OCI-LY3 (cell line): ENCODE data around the gene DPP6.

Source experiments
- H2AFZ ChIP-seq: fragments of 200-600, 300-600 bp; shearing (Covaris generic); 2 replicates; pipeline ENCODE4 v1.6.0; 2014; ENCODE audit warnings: antibody characterized with exemption, low read depth, low read length
- H3K27ac ChIP-seq: fragments of 200-600, 300-600 bp; sonication (generic); 2 replicates; pipeline ENCODE4 v1.5.1; 2014; ENCODE audit warnings: mild to moderate bottlenecking, low read length, moderate library complexity, mixed read lengths
- H3K27me3 ChIP-seq: fragments of 200-600, 300-600 bp; sonication (generic); 2 replicates; pipeline ENCODE4 v1.6.1; 2014; ENCODE audit warnings: low read depth, low read length, mixed read lengths
- H3K36me3 ChIP-seq: fragments of 200-600, 300-600 bp; sonication (generic); replicated peaks from 2 replicates; pipeline ENCODE3; 2014; ENCODE audit warnings: low read depth, low read length, mixed read lengths
- H3K4me1 ChIP-seq: fragments of 300-600, 200-600 bp; sonication (generic); 2 replicates; pipeline ENCODE4 v1.6.1; 2014; ENCODE audit warnings: low read length, mixed read lengths
- H3K4me2 ChIP-seq: fragments of 200-600, 300-600 bp; sonication (generic); 2 replicates; pipeline ENCODE4 v1.6.1; 2014; ENCODE audit warnings: low read length, mixed read lengths
- H3K4me3 ChIP-seq: fragments of 300-600, 200-600 bp; sonication (generic); 2 replicates; pipeline ENCODE4 v1.5.1; 2014; ENCODE audit warnings: antibody characterized with exemption, mild to moderate bottlenecking, low read length, moderate library complexity
- H3K79me2 ChIP-seq: fragments of 300-600, 200-600 bp; shearing (Covaris generic); 2 replicates; pipeline ENCODE4 v1.6.1; 2014; ENCODE audit warnings: mild to moderate bottlenecking, low read length, mixed read lengths
- H3K9ac ChIP-seq: fragments of 300-600, 200-600 bp; shearing (Covaris generic); 2 replicates; pipeline ENCODE4 v1.6.0; 2014; ENCODE audit warnings: mild to moderate bottlenecking, low read length, moderate library complexity
- H3K9me3 ChIP-seq: fragments of 200-600, 300-600 bp; shearing (Covaris generic); 2 replicates; pipeline ENCODE4 v1.6.1; 2014; ENCODE audit warnings: low read length, mixed read lengths; ENCODE audit not compliant: insufficient read depth
- H4K20me1 ChIP-seq: fragments of 200-600, 300-600 bp; sonication (generic); 2 replicates; pipeline ENCODE4 v1.6.1; 2016; ENCODE audit warnings: low read length, mixed read lengths; ENCODE audit not compliant: insufficient read depth
- EZH2phosphoT487 ChIP-seq: fragments of 200-600 bp; shearing (Covaris generic); IDR thresholded peaks from 2 replicates; pipeline ENCODE4 v1.6.1; 2018; ENCODE audit warnings: antibody characterized with exemption, mixed run types, low read depth
- TF ChIP-seq, protein P1 (sequence below): fragments of 200-600, 300-600 bp; sonication (generic); IDR thresholded peaks from 2 replicates; pipeline ENCODE4 v1.5.1; 2014; ENCODE audit warnings: antibody characterized with exemption, low read length, low read depth

The DPP6 gene

DNA sequence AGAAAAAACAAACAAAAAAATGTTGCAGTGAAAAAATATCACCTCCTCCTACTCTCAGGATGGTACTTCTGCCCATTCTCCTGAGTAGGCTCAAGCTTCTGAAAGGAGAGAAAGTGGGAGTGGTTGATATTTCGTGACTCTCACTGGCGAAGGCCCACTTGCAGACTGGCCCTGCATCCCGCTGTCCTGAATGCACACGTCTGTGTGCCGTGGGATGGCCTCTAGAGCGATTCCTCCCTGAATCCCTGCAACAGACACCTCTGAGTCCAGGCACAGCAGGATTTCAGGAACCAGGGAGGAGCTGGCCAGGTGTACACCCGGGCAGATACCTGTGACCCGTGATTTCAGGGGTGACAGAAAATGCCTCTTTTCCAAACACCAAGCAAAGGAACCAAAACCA lies 319.2 kb downstream of the DPP6 start:
- Histone ChIP-seq H4K20me1 (no peaks in the 10 kb centered on the region), H3K4me1 (no peaks in the 10 kb centered on the region), H3K27me3 (no peaks in the 10 kb centered on the region), H3K9ac (no peak overlapping the region), H3K79me2 (no peaks in the 10 kb centered on the region), H2AFZ (no peak overlapping the region), H3K36me3 (no peaks in the 10 kb centered on the region), H3K9me3 (no peaks in the 10 kb centered on the region), H3K4me3 (no peak overlapping the region), H3K27ac (no peak overlapping the region), H3K4me2 (no peak overlapping the region)
- no peak for TF ChIP-seq EZH2phosphoT487
- TF ChIP-seq, protein P1, sequence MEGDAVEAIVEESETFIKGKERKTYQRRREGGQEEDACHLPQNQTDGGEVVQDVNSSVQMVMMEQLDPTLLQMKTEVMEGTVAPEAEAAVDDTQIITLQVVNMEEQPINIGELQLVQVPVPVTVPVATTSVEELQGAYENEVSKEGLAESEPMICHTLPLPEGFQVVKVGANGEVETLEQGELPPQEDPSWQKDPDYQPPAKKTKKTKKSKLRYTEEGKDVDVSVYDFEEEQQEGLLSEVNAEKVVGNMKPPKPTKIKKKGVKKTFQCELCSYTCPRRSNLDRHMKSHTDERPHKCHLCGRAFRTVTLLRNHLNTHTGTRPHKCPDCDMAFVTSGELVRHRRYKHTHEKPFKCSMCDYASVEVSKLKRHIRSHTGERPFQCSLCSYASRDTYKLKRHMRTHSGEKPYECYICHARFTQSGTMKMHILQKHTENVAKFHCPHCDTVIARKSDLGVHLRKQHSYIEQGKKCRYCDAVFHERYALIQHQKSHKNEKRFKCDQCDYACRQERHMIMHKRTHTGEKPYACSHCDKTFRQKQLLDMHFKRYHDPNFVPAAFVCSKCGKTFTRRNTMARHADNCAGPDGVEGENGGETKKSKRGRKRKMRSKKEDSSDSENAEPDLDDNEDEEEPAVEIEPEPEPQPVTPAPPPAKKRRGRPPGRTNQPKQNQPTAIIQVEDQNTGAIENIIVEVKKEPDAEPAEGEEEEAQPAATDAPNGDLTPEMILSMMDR: no peak

DNA sequence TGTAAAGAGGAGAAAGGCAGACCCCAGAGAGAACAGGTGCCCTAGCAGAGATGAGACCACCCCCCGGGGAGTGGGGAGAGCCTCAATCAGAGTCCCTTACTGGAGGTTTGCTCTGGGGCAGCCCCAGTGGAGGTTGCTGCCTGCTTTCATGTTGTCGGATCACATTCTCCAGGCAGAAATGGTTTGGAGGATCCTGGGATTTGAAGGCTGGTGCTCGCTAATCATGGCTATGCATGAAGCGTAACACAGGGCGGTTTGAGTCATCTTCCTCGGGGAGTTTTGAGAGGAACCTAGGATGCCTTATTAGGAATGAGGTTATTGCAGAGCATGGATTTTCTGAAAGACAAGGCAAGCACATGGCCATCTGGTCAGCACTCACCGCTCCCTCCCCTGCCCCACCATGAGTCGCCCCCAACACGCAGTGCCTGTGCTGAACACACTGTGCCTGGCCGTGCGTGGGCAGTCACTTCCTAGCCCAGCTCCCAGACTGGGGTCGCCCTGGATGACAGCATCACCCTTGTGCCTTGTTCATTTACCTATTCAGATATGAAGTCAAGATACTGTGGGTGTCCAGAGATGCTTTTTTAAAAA lies 319.9 kb downstream of the DPP6 start:
- Histone ChIP-seq H3K79me2 (no peaks in the 10 kb centered on the region), H4K20me1 (no peaks in the 10 kb centered on the region), H3K4me1 (no peaks in the 10 kb centered on the region), H3K4me2 (no peak overlapping the region), H3K9me3 (no peaks in the 10 kb centered on the region), H3K27me3 (no peaks in the 10 kb centered on the region), H3K36me3 (no peaks in the 10 kb centered on the region), H3K9ac (no peak overlapping the region), H3K27ac (no peak overlapping the region), H2AFZ (no peak overlapping the region), H3K4me3 (no peak overlapping the region)
- TF ChIP-seq EZH2phosphoT487: no peak
- TF ChIP-seq, protein P1: no peak

DNA sequence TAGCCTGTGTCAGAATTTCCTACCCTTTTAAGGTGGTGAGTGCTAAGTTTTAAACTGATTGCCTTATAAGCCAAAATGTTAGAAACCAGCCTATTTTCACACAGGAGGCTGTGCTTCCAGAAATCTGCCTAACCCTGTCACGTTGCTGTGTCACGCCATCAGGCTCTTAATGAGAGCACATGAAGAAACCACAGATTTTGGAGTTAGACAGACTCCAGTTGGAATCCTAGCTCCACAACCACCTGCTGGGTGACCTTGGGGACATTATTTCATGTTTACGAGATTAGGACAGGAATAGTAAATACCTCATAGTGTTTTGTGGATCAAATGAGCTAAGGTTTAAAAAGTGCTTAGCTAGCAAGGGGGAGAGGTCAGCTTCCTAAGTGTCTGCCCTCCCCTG lies 321.8 kb downstream of the DPP6 start:
- TF ChIP-seq, protein P1: no peak
- no peak for TF ChIP-seq EZH2phosphoT487
- Histone ChIP-seq H3K4me1 (no peaks in the 10 kb centered on the region), H3K4me2 (no peak overlapping the region), H3K27ac (no peak overlapping the region), H3K79me2 (no peaks in the 10 kb centered on the region), H4K20me1 (no peaks in the 10 kb centered on the region), H3K4me3 (no peak overlapping the region), H3K9ac (no peak overlapping the region), H3K36me3 (no peaks in the 10 kb centered on the region), H2AFZ (no peak overlapping the region), H3K9me3 (no peaks in the 10 kb centered on the region), H3K27me3 (no peaks in the 10 kb centered on the region)

DNA sequence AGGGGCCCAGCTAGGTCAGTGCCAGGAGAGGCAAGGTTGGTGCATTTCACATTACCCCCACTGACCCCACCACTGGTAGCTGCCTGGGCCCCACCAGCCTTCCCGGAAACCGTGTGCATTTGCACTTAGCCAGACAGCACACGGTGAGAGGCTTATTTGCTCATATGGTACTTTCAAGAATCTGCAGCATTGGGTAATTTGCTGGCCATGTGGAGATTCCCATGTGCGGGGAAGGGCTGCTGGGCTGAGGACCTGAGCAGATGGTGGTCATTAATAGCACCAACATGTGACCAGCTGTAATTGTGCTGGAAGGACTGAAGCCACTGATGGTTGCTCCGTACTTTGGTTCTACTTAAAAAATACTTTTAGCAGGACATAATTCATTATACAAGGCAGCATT lies 323.8 kb downstream of the DPP6 start:
- Histone ChIP-seq H2AFZ (no peak overlapping the region), H3K27me3 (no peaks in the 10 kb centered on the region), H3K9ac (no peak overlapping the region), H3K27ac (no peak overlapping the region), H4K20me1 (no peaks in the 10 kb centered on the region), H3K4me1 (no peaks in the 10 kb centered on the region), H3K36me3 (no peaks in the 10 kb centered on the region), H3K79me2 (no peaks in the 10 kb centered on the region), H3K9me3 (no peaks in the 10 kb centered on the region), H3K4me2 (no peak overlapping the region), H3K4me3 (no peak overlapping the region)
- no peak for TF ChIP-seq EZH2phosphoT487
- TF ChIP-seq, protein P1: no peak
